Glutamatergic neuron (in vitro differentiated cells): Measurements from ENCODE around the gene ANP32A. TPM values are rescaled to one million over a fixed set of nuclear protein-coding genes. Genes with fewer than 3 reads are reported as not detected.

Experiments used
- DNase-seq: peaks from one replicate; pipeline ENCODE4 v3.0.0; 2022
- H3K27ac Mint-ChIP-seq: one replicate; pipeline ENCODE4 v1.8.0; 2020; ENCODE audit warnings: mild to moderate bottlenecking, mixed read lengths, inconsistent platforms; ENCODE audit not compliant: unreplicated experiment
- H3K27me3 Mint-ChIP-seq: one replicate; pipeline ENCODE4 v1.8.0; 2020; ENCODE audit warnings: mild to moderate bottlenecking, moderate library complexity, mixed read lengths, inconsistent platforms; ENCODE audit not compliant: unreplicated experiment
- H3K36me3 Mint-ChIP-seq: one replicate; pipeline ENCODE4 v1.8.0; 2020; ENCODE audit warnings: mild to moderate bottlenecking, mixed read lengths, inconsistent platforms; ENCODE audit not compliant: unreplicated experiment
- H3K4me1 Mint-ChIP-seq: one replicate; pipeline ENCODE4 v1.8.0; 2020; ENCODE audit warnings: mild to moderate bottlenecking, low read depth, mixed read lengths, inconsistent platforms; ENCODE audit not compliant: unreplicated experiment
- H3K4me3 Mint-ChIP-seq: one replicate; pipeline ENCODE4 v1.8.0; 2020; ENCODE audit warnings: mild to moderate bottlenecking, mixed read lengths, inconsistent platforms; ENCODE audit not compliant: unreplicated experiment
- H3K9me3 Mint-ChIP-seq: one replicate; pipeline ENCODE4 v1.8.0; 2020; ENCODE audit warnings: mild to moderate bottlenecking, moderate library complexity, mixed read lengths, inconsistent platforms; ENCODE audit not compliant: unreplicated experiment
- CTCF ChIP-seq: fragments of 200-600 bp; sonication (generic); IDR thresholded peaks from one replicate; pipeline ENCODE4 v1.5.0; 2021; ENCODE audit not compliant: partially characterized antibody, unreplicated experiment
- total RNA-seq: library from RNA; stranded (reverse); fragmentation: NEBNext Ultra II Directional; extraction: Animal tissue kit (Norgen Biotek cat#: 25700); gene quantifications from one replicate; pipeline ENCODE4 v1.2.1, GENCODE V29; 2021; ENCODE audit not compliant: unreplicated experiment

ANP32A gene
- total RNA-seq, 1 donor from 2014 or later, result 134 TPM

GRCh38 chr15:68812597-68813431, 7.9 kb downstream of the ANP32A start:
- no peaks in the 10 kb centered on the region for H3K36me3 Mint-ChIP-seq
- DNase-seq, result no peak
- peaks cover 29% of the 10 kb centered on the region for H3K4me1 Mint-ChIP-seq
- peak overlapping the region; percentile 39 for H3K27ac Mint-ChIP-seq
- H3K9me3 Mint-ChIP-seq, result peaks cover 9% of the 10 kb centered on the region
- TF ChIP-seq CTCF, result no peak
- H3K27me3 Mint-ChIP-seq, result peaks cover 6% of the 10 kb centered on the region
- peak overlapping the region; percentile 26 for H3K4me3 Mint-ChIP-seq

GRCh38 chr15:68812069-68812468, 8.6 kb downstream of the ANP32A start:
- TF ChIP-seq CTCF, result no peak
- Mint-ChIP-seq H3K27ac (peak overlapping the region; percentile 78), H3K4me3 (peak overlapping the region; percentile 18), H3K9me3 (peaks cover 5% of the 10 kb centered on the region), H3K4me1 (peaks cover 29% of the 10 kb centered on the region), H3K36me3 (no peaks in the 10 kb centered on the region), H3K27me3 (peaks cover 2% of the 10 kb centered on the region)
- no peak for DNase-seq

- no peaks in the 10 kb centered on the region for H3K36me3 Mint-ChIP-seq
- peaks cover 2% of the 10 kb centered on the region for H3K9me3 Mint-ChIP-seq
- no peak overlapping the region for H3K27ac Mint-ChIP-seq
- no peak for TF ChIP-seq CTCF
- H3K4me1 Mint-ChIP-seq, result peaks cover 36% of the 10 kb centered on the region
- no peak for DNase-seq
- no peak overlapping the region for H3K4me3 Mint-ChIP-seq
- H3K27me3 Mint-ChIP-seq, result peaks cover 7% of the 10 kb centered on the region
These were observed 11.2 kb downstream of the ANP32A start for GRCh38 chr15:68809517-68809916.

- TF ChIP-seq CTCF, result no peak
- Mint-ChIP-seq H3K27ac (no peak overlapping the region), H3K36me3 (no peaks in the 10 kb centered on the region), H3K4me3 (peak overlapping the region; percentile 10), H3K27me3 (peaks cover 7% of the 10 kb centered on the region), H3K9me3 (peaks cover 2% of the 10 kb centered on the region), H3K4me1 (peaks cover 35% of the 10 kb centered on the region)
- DNase-seq, result no peak
These were observed 11.9 kb downstream of the ANP32A start for GRCh38 chr15:68808770-68809169.

- DNase-seq, result no peak
- Mint-ChIP-seq H3K27me3 (peaks cover 7% of the 10 kb centered on the region), H3K4me1 (peaks cover 30% of the 10 kb centered on the region), H3K27ac (no peak overlapping the region), H3K9me3 (peaks cover 2% of the 10 kb centered on the region), H3K4me3 (no peak overlapping the region), H3K36me3 (no peaks in the 10 kb centered on the region)
- no peak for TF ChIP-seq CTCF
These were observed 12.6 kb downstream of the ANP32A start for GRCh38 chr15:68808091-68808490.
